ENCODE data around the gene STUM. TPM values are rescaled to one million over a fixed set of nuclear protein-coding genes. Genes with fewer than 3 reads are reported as not detected.

STUM gene
- total RNA-seq, 1 experiment from 2014 or later = 0.11 TPM

- Mint-ChIP-seq H3K27ac (peak overlapping the region in 1 of 3 experiments; percentile 31; a peak in 2 of 7 replicates), H3K36me3 (ENCODE audit: insufficient read depth in 1 of 3, low read depth in 3 of 3) (no peaks in the 10 kb centered on the region), H3K27me3 (ENCODE audit: low read depth) (peaks cover 2% of the 10 kb centered on the region), H3K4me1 (peaks cover 52 to 62% of the 10 kb centered on the region in 2 experiments), H3K9me3 (peaks cover 0 to 3% of the 10 kb centered on the region in 2 experiments; a peak in 1 of 5 replicates), H3K4me3 (peak overlapping the region in 1 of 2 experiments; percentile 17; a peak in 1 of 5 replicates)
- H3K4ac ChIP-seq (ENCODE audit: low read depth, low read length) = no peak overlapping the region
- no peak overlapping the region for H2BK5ac ChIP-seq (ENCODE audit: insufficient read length, low read length)
- H3K79me1 ChIP-seq (ENCODE audit: insufficient read depth, low read depth, low read length, poor library complexity, severe bottlenecking) = no peaks in the 10 kb centered on the region
- H4K91ac ChIP-seq (ENCODE audit: insufficient read length, low read depth, low read length) = no peak overlapping the region
- H2BK120ac ChIP-seq (ENCODE audit: low read depth, low read length, poor library complexity, severe bottlenecking) = no peak overlapping the region
- no peak overlapping the region for H4K8ac ChIP-seq (replicated peaks; ENCODE audit: insufficient read length, low read depth, low read length)
- no peaks in the 10 kb centered on the region for H3K9me3 ChIP-seq (ENCODE audit: control insufficient read depth, low read depth, low read length)
- H3K4me1 ChIP-seq (ENCODE audit: insufficient read depth, low read length) = peaks cover 16% of the 10 kb centered on the region; the same call in 1 of the 2 replicates
- no peak overlapping the region for H3K23ac ChIP-seq (ENCODE audit: insufficient read length, low read depth, low read length)
- H2AFZ ChIP-seq (ENCODE audit: low read length) = no peak overlapping the region
- H3K56ac ChIP-seq (ENCODE audit: insufficient read length, low read depth, low read length) = no peak overlapping the region
- no peak overlapping the region for H3K27ac ChIP-seq (ENCODE audit: insufficient read length, low read depth, low read length)
- H2BK20ac ChIP-seq (ENCODE audit: low read depth, low read length, poor library complexity, severe bottlenecking) = no peak overlapping the region
- H3K9ac ChIP-seq (ENCODE audit: extremely low read depth, insufficient read length, low read length) = no peak overlapping the region
- H2BK12ac ChIP-seq (ENCODE audit: insufficient read length, low read depth, low read length) = no peak overlapping the region
- H3K23me2 ChIP-seq (ENCODE audit: insufficient read length, low read depth, low read length, poor library complexity, severe bottlenecking) = no peaks in the 10 kb centered on the region
- no peak overlapping the region for H2BK15ac ChIP-seq (ENCODE audit: low read depth, low read length)
- no CpG with 5 or more reads among the region's 6 CpGs for WGBS (ENCODE audit: extremely low coverage, insufficient read length, low lambda C conversion rate)
- no peak overlapping the region for H3K18ac ChIP-seq (ENCODE audit: insufficient read length, low read depth, low read length)
- no peak overlapping the region; the same call in 1 of the 2 replicates for H3K14ac ChIP-seq (ENCODE audit: insufficient read depth, low read length)
- TF ChIP-seq CTCF (conservative IDR thresholded peaks at IDR 0.05) = no peak
- DNase-seq = no peak
- no peak overlapping the region for H3T11ph ChIP-seq (ENCODE audit: low read length)
- H3K4me2 ChIP-seq (ENCODE audit: insufficient read depth, insufficient read length, low read length) = no peak overlapping the region
- H3K79me2 ChIP-seq (ENCODE audit: insufficient read depth, low read length) = no peaks in the 10 kb centered on the region
- no peaks in the 10 kb centered on the region for H4K20me1 ChIP-seq (ENCODE audit: control insufficient read depth, insufficient read depth, insufficient read length)
- H3K27me3 ChIP-seq (ENCODE audit: insufficient read depth, low read length) = no peaks in the 10 kb centered on the region
- H4K5ac ChIP-seq (ENCODE audit: insufficient read length, low read depth, low read length) = no peak overlapping the region
- no peak overlapping the region for H2AK5ac ChIP-seq (ENCODE audit: insufficient read length, low read length)
Measured at GRCh38 chr1:226652613-226653012, 104.0 kb downstream of the STUM start.

Measured in H9 (cell line).